ENCODE results near the gene TCF12.

TCF12 gene

GRCh38 chr15:57184502-57184901, 266.1 kb downstream of the TCF12 start:
- no peak for DNase-seq (ENCODE audit: low read depth, low spot score)
- H3K4me3 ChIP-seq (ENCODE audit: low read depth, low read length), result no peak overlapping the region
- ChIA-PET CTCF (interaction anchor here (0.8 to 2.0 kb wide), 3 partner anchors 29 to 362 kb away, joined by 3 to 7 read pairs (median 6); no protein-coding TSS in a partner anchor), POLR2A (no interaction called here)
- TF ChIP-seq, protein P1, sequence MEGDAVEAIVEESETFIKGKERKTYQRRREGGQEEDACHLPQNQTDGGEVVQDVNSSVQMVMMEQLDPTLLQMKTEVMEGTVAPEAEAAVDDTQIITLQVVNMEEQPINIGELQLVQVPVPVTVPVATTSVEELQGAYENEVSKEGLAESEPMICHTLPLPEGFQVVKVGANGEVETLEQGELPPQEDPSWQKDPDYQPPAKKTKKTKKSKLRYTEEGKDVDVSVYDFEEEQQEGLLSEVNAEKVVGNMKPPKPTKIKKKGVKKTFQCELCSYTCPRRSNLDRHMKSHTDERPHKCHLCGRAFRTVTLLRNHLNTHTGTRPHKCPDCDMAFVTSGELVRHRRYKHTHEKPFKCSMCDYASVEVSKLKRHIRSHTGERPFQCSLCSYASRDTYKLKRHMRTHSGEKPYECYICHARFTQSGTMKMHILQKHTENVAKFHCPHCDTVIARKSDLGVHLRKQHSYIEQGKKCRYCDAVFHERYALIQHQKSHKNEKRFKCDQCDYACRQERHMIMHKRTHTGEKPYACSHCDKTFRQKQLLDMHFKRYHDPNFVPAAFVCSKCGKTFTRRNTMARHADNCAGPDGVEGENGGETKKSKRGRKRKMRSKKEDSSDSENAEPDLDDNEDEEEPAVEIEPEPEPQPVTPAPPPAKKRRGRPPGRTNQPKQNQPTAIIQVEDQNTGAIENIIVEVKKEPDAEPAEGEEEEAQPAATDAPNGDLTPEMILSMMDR (IDR thresholded peaks at IDR 0.05; ENCODE audit: insufficient read depth, low read length, missing control alignments), result no peak

DNA sequence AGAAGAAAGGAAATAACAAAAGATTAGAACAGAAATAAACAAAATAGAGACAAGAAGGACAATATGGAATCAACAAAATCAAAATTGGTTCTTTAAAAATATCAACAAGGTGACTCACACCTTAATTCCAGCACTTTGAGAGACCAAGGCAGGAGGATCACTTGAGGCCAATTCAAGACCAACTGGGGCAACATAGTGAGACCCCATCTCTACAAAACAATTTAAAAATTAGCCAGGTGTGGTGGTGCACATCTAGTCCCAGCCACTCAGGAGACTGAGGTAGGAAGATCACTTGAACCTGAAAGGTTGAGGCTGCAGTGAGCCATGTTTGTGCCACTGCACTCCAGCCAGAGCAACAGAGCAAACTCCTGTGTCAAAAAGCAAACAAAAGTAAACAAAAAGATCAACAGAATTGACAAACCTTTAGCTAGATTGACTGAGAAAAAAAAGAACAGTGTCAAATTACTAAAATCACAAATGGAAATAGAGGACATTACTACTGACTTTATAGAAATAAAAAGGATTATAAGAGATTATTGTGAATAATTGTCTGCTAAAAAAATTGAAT, 267.1 kb downstream of the TCF12 start:
- POLR2A ChIA-PET, result no interaction called here
- TF ChIP-seq, protein P1 (IDR thresholded peaks at IDR 0.05; ENCODE audit: insufficient read depth, low read length, missing control alignments), result no peak
- DNase-seq (ENCODE audit: low read depth, low spot score), result no peak
- CTCF ChIA-PET, result interaction anchor here (1.2 to 1.7 kb wide), 2 partner anchors 28 kb away, joined by 3 to 7 read pairs; no protein-coding TSS in a partner anchor
- H3K4me3 ChIP-seq (ENCODE audit: low read depth, low read length), result no peak overlapping the region

DNA sequence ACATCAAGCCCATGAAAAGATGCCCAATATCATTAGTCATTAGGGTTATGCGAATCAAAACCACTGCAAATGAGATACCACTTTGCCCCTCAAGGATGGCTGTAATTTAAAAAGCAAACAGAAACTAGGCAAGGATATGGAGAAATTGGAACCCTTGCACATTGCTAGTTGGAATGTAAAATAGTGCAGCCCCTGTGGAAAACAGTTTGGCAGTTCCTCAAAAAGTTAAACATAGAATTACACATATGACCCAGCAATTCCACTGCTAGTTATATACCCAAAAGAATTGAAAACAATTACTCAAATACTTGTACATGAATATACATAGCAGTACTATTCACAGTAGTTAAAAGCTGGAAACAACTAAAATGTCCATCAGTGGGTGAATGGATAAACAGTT, 271.0 kb downstream of the TCF12 start:
- ChIA-PET CTCF (interaction anchor here (1.4 to 2.4 kb wide), 2 partner anchors 24 kb away, joined by 6 to 10 read pairs; no protein-coding TSS in a partner anchor), POLR2A (no interaction called here)
- TF ChIP-seq, protein P1 (IDR thresholded peaks at IDR 0.05; ENCODE audit: insufficient read depth, low read length, missing control alignments), result no peak
- DNase-seq (ENCODE audit: low read depth, low spot score), result no peak
- H3K4me3 ChIP-seq (ENCODE audit: low read depth, low read length), result no peak overlapping the region

GRCh38 chr15:57190208-57190607, 271.8 kb downstream of the TCF12 start:
- POLR2A ChIA-PET, result no interaction called here
- CTCF ChIA-PET, result interaction anchor here (1.4 kb wide), 1 partner anchor 23 kb away, joined by 6 read pairs; no protein-coding TSS in a partner anchor

GRCh38 chr15:57193161-57193560, 274.7 kb downstream of the TCF12 start:
- ChIA-PET POLR2A (no interaction called here), CTCF (interaction anchor here (1.2 kb wide), 1 partner anchor 47 kb away, joined by 4 read pairs; no protein-coding TSS in a partner anchor)
- no peak for DNase-seq (ENCODE audit: low read depth, low spot score)
- H3K4me3 ChIP-seq (ENCODE audit: low read depth, low read length), result no peak overlapping the region
- TF ChIP-seq, protein P1 (IDR thresholded peaks at IDR 0.05; ENCODE audit: insufficient read depth, low read length, missing control alignments), result no peak

More at GRCh38 chr15:57190208-57190607, 271.8 kb downstream of the TCF12 start:
- H3K4me3 ChIP-seq (ENCODE audit: low read depth, low read length), result no peak overlapping the region
- TF ChIP-seq, protein P1 (IDR thresholded peaks at IDR 0.05; ENCODE audit: insufficient read depth, low read length, missing control alignments), result no peak
- no peak for DNase-seq (ENCODE audit: low read depth, low spot score)

GRCh38 chr15:57195326-57195725, 276.9 kb downstream of the TCF12 start:
- TF ChIP-seq, protein P1 (IDR thresholded peaks at IDR 0.05; ENCODE audit: insufficient read depth, low read length, missing control alignments), result no peak
- H3K4me3 ChIP-seq (ENCODE audit: low read depth, low read length), result no peak overlapping the region
- DNase-seq (ENCODE audit: low read depth, low spot score), result no peak
- ChIA-PET CTCF (interaction anchor here (0.8 kb wide), 1 partner anchor 21 kb away, joined by 3 read pairs; no protein-coding TSS in a partner anchor), POLR2A (no interaction called here)
